ENCODE measurements around the gene IL4. TPM values are rescaled to one million over a fixed set of nuclear protein-coding genes. Genes with fewer than 3 reads are reported as not detected.
"Not testable (repeated sequence)": the region's sequence is repeated elsewhere in the genome, so short reads cannot be mapped to it uniquely, and the experiment has no call there.

The IL4 gene
- total and polyA plus RNA-seq, 2 donors (not counting 3 experiments of a cell fraction or from before 2014, with no cell fraction given), result not detected

GRCh38 chr5:132690156-132690555 is 16.4 kb downstream of the IL4 start:
- no peaks in the 10 kb centered on the region for H3K9me1 ChIP-seq (replicated peaks; ENCODE audit: control insufficient read depth, extremely low read depth, insufficient read depth, low read length)
- FAIRE-seq (no peak), DNase-seq (ENCODE audit: low read depth, low spot score) (no peak)
- dilution Hi-C loops (cut with MboI; ENCODE audit: extremely low pct_ligation_motif_present, low sequenced_read_pairs), result no loop called here
- intact Hi-C loops (cut with micrococcal nuclease), result no loop called here
- H3K9me3 ChIP-seq (replicated peaks; ENCODE audit: control insufficient read depth, insufficient read depth, low read length), result no peaks in the 10 kb centered on the region
- no peaks in the 10 kb centered on the region for H4K20me1 ChIP-seq (replicated peaks; ENCODE audit: control insufficient read depth, extremely low read depth, insufficient read depth, low read length)
- POLR2A ChIA-PET, result no interaction called here
- no peaks in the 10 kb centered on the region for H3K36me3 ChIP-seq (ENCODE audit: control insufficient read depth in 2 of 2, extremely low read depth in 1 of 2, insufficient read depth in 2 of 2, low read length in 2 of 2)
- no peak overlapping the region for H3K4me2 ChIP-seq (ENCODE audit: insufficient read depth, low read length)
- no TSS peak for BruUV-seq (replicated peaks)
- no peaks in the 10 kb centered on the region for H3K27me3 ChIP-seq (ENCODE audit: control insufficient read depth in 2 of 2, insufficient read depth in 2 of 2, low read length in 2 of 2)
- TF ChIP-seq CTCF (IDR thresholded peaks at IDR 0.05; ENCODE audit: extremely low read depth in 1 of 2, insufficient read depth in 1 of 2, low read depth in 1 of 2, low read length in 2 of 2) (no peak), POLR2AphosphoS5 (IDR thresholded peaks at IDR 0.05; ENCODE audit: insufficient read depth, low read depth, low read length) (no peak)
- no peak overlapping the region for H3K4me3 ChIP-seq (replicated peaks in 1 of 3; ENCODE audit: insufficient read depth in 1 of 3, low read depth in 1 of 3, low read length in 3 of 3)
- no peak overlapping the region for H2AFZ ChIP-seq (ENCODE audit: low read depth, low read length)
- H3K79me2 ChIP-seq (ENCODE audit: control insufficient read depth, insufficient read depth, low read length), result no peaks in the 10 kb centered on the region
- no peak overlapping the region for H3K9ac ChIP-seq (replicated peaks; ENCODE audit: extremely low read depth, insufficient read depth, low read length)
- H3K27ac ChIP-seq (ENCODE audit: insufficient read depth, low read depth, low read length), result no peak overlapping the region
- no peaks in the 10 kb centered on the region for H3K4me1 ChIP-seq (ENCODE audit: control insufficient read depth, extremely low read depth, insufficient read depth, low read length)
- CTCF ChIA-PET, result interaction anchor here (1.2 to 1.7 kb wide), 2 partner anchors 20 to 25 kb away, joined by 3 to 5 read pairs; no protein-coding TSS in a partner anchor

- H3K27ac ChIP-seq (ENCODE audit: insufficient read depth, low read depth, low read length); H3K9me3 ChIP-seq (replicated peaks; ENCODE audit: control insufficient read depth, insufficient read depth, low read length); H3K4me1 ChIP-seq (ENCODE audit: control insufficient read depth, extremely low read depth, insufficient read depth, low read length); FAIRE-seq; DNase-seq (ENCODE audit: low read depth, low spot score); H2AFZ ChIP-seq (ENCODE audit: low read depth, low read length); H3K79me2 ChIP-seq (ENCODE audit: control insufficient read depth, insufficient read depth, low read length); H3K4me3 ChIP-seq (replicated peaks in 1 of 3; ENCODE audit: insufficient read depth in 1 of 3, low read depth in 1 of 3, low read length in 3 of 3); H3K4me2 ChIP-seq (ENCODE audit: insufficient read depth, low read length); intact Hi-C loops (cut with micrococcal nuclease); H3K9ac ChIP-seq (replicated peaks; ENCODE audit: extremely low read depth, insufficient read depth, low read length); dilution Hi-C loops (cut with MboI; ENCODE audit: extremely low pct_ligation_motif_present, low sequenced_read_pairs); H3K36me3 ChIP-seq (ENCODE audit: control insufficient read depth in 2 of 2, extremely low read depth in 1 of 2, insufficient read depth in 2 of 2, low read length in 2 of 2); POLR2A ChIA-PET; H3K27me3 ChIP-seq (ENCODE audit: control insufficient read depth in 2 of 2, insufficient read depth in 2 of 2, low read length in 2 of 2); BruUV-seq (replicated peaks); H4K20me1 ChIP-seq (replicated peaks; ENCODE audit: control insufficient read depth, extremely low read depth, insufficient read depth, low read length); H3K9me1 ChIP-seq (replicated peaks; ENCODE audit: control insufficient read depth, extremely low read depth, insufficient read depth, low read length): not testable (repeated sequence)
- CTCF ChIA-PET, result interaction anchor here (1.3 kb wide), 1 partner anchor 165 kb away, joined by 3 read pairs; no protein-coding TSS in a partner anchor
Observed at GRCh38 chr5:132691755-132692631, 18.2 kb downstream of the IL4 start.
